Measurements from ENCODE around the gene KISS1R. TPM values are rescaled to one million over a fixed set of nuclear protein-coding genes. Genes with fewer than 3 reads are reported as not detected.

Gene KISS1R
- total and polyA plus RNA-seq, 5 donors from 2014 or later, result 0.21 to 1.2 (median 0.67) TPM; not detected in 1

DNA sequence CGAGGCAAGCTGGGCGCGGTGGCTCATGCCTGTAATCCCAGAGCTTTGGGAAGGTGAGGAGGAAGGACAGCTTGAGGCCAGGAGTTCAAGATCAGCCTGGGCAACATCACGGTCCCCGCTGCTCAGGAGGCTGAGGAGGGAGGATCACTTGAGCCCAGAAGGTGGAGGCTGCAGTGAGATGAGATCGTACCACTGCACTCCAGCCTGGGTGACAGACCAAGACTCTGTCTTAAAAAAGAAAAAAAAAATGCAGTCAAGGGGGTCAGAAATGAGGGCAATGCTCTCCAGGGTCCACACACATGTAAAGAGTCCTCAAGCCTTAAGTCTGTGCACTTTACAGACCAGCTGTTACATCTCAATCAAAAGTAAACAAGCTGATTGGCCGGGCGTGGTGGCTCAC is 12.6 kb upstream of the KISS1R start:
- H3K4me1 Mint-ChIP-seq, result peaks cover 0 to 78% (median 27%) of the 10 kb centered on the region in 4 donors
- peaks cover 9% of the 10 kb centered on the region for H3K27me3 Mint-ChIP-seq
- Histone ChIP-seq H3K36me3 (ENCODE audit: control insufficient read depth, insufficient read depth, low read length) (peaks cover 22% of the 10 kb centered on the region), H3K27ac (ENCODE audit: insufficient read depth, low read length, poor library complexity, severe bottlenecking) (peak overlapping the region; percentile 5), H3K9me3 (ENCODE audit: control insufficient read depth in 2 of 2, low read length in 2 of 2) (no peaks in the 10 kb centered on the region), H3K4me3 (ENCODE audit: low read depth, low read length) (no peak overlapping the region), H3K27me3 (ENCODE audit: control insufficient read depth, insufficient read depth, low read length) (no peaks in the 10 kb centered on the region), H3K4me1 (ENCODE audit: control insufficient read depth, insufficient read depth, low read length, poor library complexity, severe bottlenecking) (peaks cover 73% of the 10 kb centered on the region)
- H3K36me3 Mint-ChIP-seq, result peaks cover 7% of the 10 kb centered on the region
- peak overlapping the region in 3 of 4 donors; percentile 33 to 75 (median 44) for H3K4me3 Mint-ChIP-seq
- ATAC-seq (ENCODE audit: low read depth in 2 of 2), result no peak
- peak overlapping the region in 2 of 3 donors; percentile 59 to 93 for H3K27ac Mint-ChIP-seq
- no peak for DNase-seq
- peaks cover 0 to 2% (median 0%) of the 10 kb centered on the region in 7 donors for H3K9me3 Mint-ChIP-seq

DNA sequence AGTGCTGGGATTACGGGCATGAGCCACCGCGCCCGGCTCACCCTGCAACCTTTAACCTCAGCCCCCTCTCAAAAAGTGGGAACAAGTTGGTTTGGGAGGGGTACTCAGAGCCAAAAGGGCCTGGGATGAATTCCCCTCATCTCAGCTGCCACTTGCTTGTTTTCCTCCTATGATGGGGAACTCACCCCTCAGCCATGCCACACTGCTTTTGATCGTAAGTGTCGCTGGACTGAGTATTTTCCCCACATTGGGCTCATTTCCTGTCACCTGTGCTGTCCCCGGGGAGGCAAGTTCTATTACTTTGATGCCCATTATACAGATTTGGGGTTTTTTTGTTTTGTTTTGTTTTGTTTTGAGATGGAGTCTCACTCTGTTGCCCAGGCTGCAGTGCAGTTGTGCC is 10.7 kb upstream of the KISS1R start:
- H3K9me3 ChIP-seq (ENCODE audit: control insufficient read depth in 2 of 2, low read length in 2 of 2), result no peaks in the 10 kb centered on the region
- ATAC-seq (ENCODE audit: low read depth in 2 of 2) (no peak), DNase-seq (peak in 1 of 3 donors; percentile 67)
- peak overlapping the region; percentile 73 for H3K27ac ChIP-seq (ENCODE audit: insufficient read depth, low read length, poor library complexity, severe bottlenecking)
- peaks cover 0 to 86% (median 34%) of the 10 kb centered on the region in 4 donors for H3K4me1 Mint-ChIP-seq
- peaks cover 14% of the 10 kb centered on the region for H3K27me3 Mint-ChIP-seq
- H3K4me1 ChIP-seq (ENCODE audit: control insufficient read depth, insufficient read depth, low read length, poor library complexity, severe bottlenecking), result peaks cover 76% of the 10 kb centered on the region
- H3K4me3 ChIP-seq (ENCODE audit: low read depth, low read length), result no peak overlapping the region
- peak overlapping the region; percentile 91 to 100 (median 100) for H3K27ac Mint-ChIP-seq
- H3K9me3 Mint-ChIP-seq, result peaks cover 0 to 1% (median 0%) of the 10 kb centered on the region in 7 donors
- no peaks in the 10 kb centered on the region for H3K27me3 ChIP-seq (ENCODE audit: control insufficient read depth, insufficient read depth, low read length)
- peaks cover 16% of the 10 kb centered on the region for H3K36me3 ChIP-seq (ENCODE audit: control insufficient read depth, insufficient read depth, low read length)
- H3K36me3 Mint-ChIP-seq, result peaks cover 9% of the 10 kb centered on the region
- H3K4me3 Mint-ChIP-seq, result peak overlapping the region; percentile 81 to 94 (median 86)

DNA sequence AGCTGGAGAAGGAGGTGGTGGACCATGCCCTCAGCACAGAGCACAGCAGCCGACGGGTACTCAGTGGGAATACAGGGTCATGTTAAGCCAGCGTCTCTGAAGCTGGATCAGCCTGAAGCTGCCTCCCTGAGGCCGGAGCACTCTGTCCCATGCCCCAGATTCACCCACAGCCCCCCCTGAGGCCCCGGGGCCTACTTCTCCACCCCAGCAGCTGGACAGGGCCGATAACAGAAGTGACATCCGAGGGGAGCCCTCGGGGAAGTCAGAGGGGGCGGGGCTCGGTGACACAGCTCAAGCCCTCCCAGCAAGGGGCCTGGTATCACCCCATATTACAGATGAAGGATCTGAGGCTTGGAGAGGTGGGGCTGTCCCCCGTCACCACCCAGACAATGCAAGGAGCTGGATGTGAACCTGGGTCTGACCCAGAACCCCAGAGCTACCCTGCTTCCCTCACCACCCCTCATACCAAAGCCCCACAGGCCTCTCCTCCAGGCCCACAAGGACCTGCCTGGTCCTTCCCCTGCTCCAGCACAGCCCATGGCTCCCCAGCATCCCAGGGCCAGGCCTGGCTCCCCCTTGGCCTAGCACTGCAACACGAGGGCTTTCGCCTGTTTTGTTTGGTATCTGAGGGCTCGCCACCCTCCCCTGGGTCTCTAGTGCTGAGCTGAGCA is 9.8 kb upstream of the KISS1R start:
- Mint-ChIP-seq H3K27me3 (peaks cover 14% of the 10 kb centered on the region), H3K36me3 (peaks cover 9% of the 10 kb centered on the region), H3K27ac (peak overlapping the region; percentile 91 to 100 (median 100)), H3K9me3 (peaks cover 0 to 1% (median 0%) of the 10 kb centered on the region in 7 donors), H3K4me3 (peak overlapping the region in 3 of 4 donors; percentile 81 to 94 (median 90)), H3K4me1 (peaks cover 0 to 82% (median 33%) of the 10 kb centered on the region in 4 donors)
- Histone ChIP-seq H3K36me3 (ENCODE audit: control insufficient read depth, insufficient read depth, low read length) (peaks cover 9% of the 10 kb centered on the region), H3K9me3 (ENCODE audit: control insufficient read depth in 2 of 2, low read length in 2 of 2) (no peaks in the 10 kb centered on the region), H3K27me3 (ENCODE audit: control insufficient read depth, insufficient read depth, low read length) (no peaks in the 10 kb centered on the region), H3K4me1 (ENCODE audit: control insufficient read depth, insufficient read depth, low read length, poor library complexity, severe bottlenecking) (peaks cover 81% of the 10 kb centered on the region), H3K4me3 (ENCODE audit: low read depth, low read length) (peak overlapping the region; percentile 1), H3K27ac (ENCODE audit: insufficient read depth, low read length, poor library complexity, severe bottlenecking) (peak overlapping the region; percentile 73)
- peak in 1 of 3 donors; percentile 49 for DNase-seq
- no peak for ATAC-seq (ENCODE audit: low read depth in 2 of 2)

DNA sequence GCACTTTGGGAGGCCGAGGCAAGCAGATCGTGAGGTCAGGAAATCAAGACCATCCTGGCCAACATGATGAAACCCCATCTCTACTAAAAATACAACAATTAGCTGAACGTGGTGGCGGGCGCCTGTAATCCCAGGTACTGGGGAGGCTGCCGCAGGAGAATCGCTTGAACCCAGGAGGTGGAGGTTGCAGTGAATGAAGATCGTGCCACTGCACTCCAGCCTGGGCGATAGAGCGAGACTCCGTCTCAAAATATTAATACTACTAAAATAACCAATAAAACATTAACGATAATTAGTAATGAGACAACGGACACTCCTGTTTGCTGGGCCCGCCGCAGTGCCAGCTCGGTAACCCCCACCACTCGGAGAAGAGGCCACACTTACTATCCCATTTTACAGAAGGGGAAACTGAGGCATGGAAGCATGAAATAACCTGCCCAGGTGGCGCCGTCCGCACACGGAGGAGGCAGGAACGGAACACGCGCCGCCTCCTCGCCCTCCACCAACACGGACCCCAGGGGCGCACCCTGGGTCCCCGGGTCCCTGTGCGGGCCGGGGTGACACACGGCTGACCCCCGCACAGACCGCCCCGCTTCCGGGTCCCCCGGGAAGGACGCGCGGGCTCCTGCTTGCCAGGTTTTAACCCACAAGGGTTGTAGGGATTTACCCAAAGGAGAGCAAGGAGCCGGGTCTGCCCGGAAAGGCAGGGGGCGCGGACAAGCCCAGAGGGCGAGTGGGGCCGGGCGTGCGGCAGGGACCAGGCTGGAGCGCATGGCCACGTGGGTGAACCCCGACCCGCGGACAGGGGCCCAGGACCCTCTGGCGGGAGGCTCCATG is 5.7 kb upstream of the KISS1R start:
- H3K36me3 Mint-ChIP-seq, result peaks cover 9% of the 10 kb centered on the region
- H3K27me3 Mint-ChIP-seq, result peaks cover 14% of the 10 kb centered on the region
- no peaks in the 10 kb centered on the region for H3K27me3 ChIP-seq (ENCODE audit: control insufficient read depth, insufficient read depth, low read length)
- no peaks in the 10 kb centered on the region for H3K36me3 ChIP-seq (ENCODE audit: control insufficient read depth, insufficient read depth, low read length)
- H3K9me3 ChIP-seq (ENCODE audit: control insufficient read depth in 2 of 2, low read length in 2 of 2), result no peaks in the 10 kb centered on the region
- H3K9me3 Mint-ChIP-seq, result peaks cover 0 to 3% (median 0%) of the 10 kb centered on the region in 7 donors
- peaks cover 0 to 60% (median 21%) of the 10 kb centered on the region in 4 donors for H3K4me1 Mint-ChIP-seq
- ATAC-seq (ENCODE audit: low read depth in 2 of 2) (no peak), DNase-seq (no peak)
- H3K4me1 ChIP-seq (ENCODE audit: control insufficient read depth, insufficient read depth, low read length, poor library complexity, severe bottlenecking), result peaks cover 60% of the 10 kb centered on the region
- no peak overlapping the region for H3K4me3 ChIP-seq (ENCODE audit: low read depth, low read length)
- peak overlapping the region; percentile 82 to 96 (median 94) for H3K4me3 Mint-ChIP-seq
- H3K27ac Mint-ChIP-seq, result peak overlapping the region; percentile 62 to 100 (median 93)
- peak overlapping the region; percentile 94 for H3K27ac ChIP-seq (ENCODE audit: insufficient read depth, low read length, poor library complexity, severe bottlenecking)

DNA sequence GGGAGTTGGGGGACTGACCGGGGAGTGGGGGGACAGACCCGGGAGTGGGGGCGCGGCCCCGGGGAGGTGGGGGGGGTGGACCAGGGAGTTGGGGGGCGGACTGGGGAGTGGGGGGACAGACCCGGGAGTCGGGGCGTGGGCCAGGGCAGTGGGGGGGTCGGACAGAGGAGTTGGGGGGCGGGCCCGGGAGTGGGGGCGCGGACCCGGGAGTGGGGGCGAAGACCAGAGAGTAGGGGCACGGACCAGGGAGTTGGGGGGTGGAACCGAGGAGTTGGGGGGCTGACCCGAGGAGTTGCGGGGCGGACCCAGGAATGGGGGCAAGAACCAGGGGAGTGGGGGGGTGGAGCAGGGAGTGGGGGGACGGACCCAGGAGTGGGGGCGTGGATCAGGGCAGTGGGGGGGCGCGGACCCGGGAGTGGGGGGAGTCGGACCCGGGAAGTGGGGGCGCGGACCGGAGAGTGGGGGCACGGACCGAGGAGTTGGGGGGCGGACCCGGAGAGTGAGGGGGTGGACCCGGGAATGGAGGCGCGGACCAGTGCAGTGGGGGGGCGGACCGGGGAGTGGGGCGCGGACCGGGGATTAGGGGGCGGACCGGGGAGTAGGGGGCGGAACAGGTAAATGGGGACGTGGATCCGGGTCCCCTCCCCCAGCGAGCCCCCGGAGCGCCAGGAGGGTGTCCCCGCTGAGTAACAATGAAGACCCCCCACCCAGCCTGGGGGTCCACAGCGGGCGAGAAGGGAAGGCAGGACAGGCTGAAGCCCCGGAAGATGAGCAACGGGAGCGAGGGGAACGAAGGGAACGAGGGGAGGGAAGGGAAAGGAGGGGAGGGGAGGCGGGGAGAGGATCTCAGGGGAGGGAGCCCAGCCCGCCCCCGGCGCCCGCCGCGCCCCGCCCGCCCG is 4.7 kb upstream of the KISS1R start:
- peaks cover 59% of the 10 kb centered on the region for H3K4me1 ChIP-seq (ENCODE audit: control insufficient read depth, insufficient read depth, low read length, poor library complexity, severe bottlenecking)
- peaks cover 0 to 3% (median 0%) of the 10 kb centered on the region in 7 donors for H3K9me3 Mint-ChIP-seq
- peaks cover 12% of the 10 kb centered on the region for H3K27me3 Mint-ChIP-seq
- H3K27ac ChIP-seq (ENCODE audit: insufficient read depth, low read length, poor library complexity, severe bottlenecking), result peak overlapping the region; percentile 94
- no peaks in the 10 kb centered on the region for H3K9me3 ChIP-seq (ENCODE audit: control insufficient read depth in 2 of 2, low read length in 2 of 2)
- H3K4me3 Mint-ChIP-seq, result peak overlapping the region; percentile 84 to 96 (median 86)
- peak overlapping the region in 2 of 3 donors; percentile 76 to 84 for H3K27ac Mint-ChIP-seq
- ATAC-seq (ENCODE audit: low read depth in 2 of 2) (no peak), DNase-seq (peak; percentile 50 to 53 (median 51))
- H3K36me3 ChIP-seq (ENCODE audit: control insufficient read depth, insufficient read depth, low read length), result no peaks in the 10 kb centered on the region
- no peak overlapping the region for H3K4me3 ChIP-seq (ENCODE audit: low read depth, low read length)
- H3K4me1 Mint-ChIP-seq, result peaks cover 0 to 52% (median 16%) of the 10 kb centered on the region in 4 donors
- no peaks in the 10 kb centered on the region for H3K27me3 ChIP-seq (ENCODE audit: control insufficient read depth, insufficient read depth, low read length)
- H3K36me3 Mint-ChIP-seq, result peaks cover 9% of the 10 kb centered on the region

DNA sequence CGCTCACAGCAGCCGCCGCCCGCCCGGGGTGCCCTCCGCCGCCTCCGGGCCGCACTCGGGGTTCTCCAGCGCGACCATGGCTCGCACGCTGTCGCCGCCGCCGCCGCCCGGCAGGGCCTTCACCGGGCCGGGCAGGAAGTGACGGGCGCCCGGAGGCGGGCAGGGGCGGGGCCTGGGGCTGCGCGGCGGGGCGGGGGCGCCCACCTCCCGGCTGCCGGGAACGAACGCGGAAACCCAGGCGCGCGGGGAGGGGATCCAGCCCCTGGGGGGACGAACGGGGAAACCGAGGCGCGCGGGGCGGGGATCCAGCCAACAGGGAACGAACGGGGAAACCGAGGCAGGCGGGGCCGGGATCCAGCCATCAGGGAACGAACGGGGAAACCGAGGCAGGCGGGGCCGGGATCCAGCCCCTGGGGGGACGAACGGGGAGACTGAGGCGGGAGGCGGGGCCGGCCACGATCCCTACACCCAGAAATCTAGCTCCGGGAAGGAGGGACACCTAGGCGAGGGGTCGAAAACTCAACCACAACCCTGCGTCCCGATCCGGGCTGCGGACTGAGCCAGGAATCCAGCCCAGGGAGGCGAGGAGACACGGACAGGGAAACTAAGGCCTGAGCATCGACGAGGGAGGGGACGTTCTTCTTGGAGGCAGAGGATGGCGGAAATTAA is 3.9 kb upstream of the KISS1R start, which contains the start of gene R3HDM4:
R3HDM4 (minus strand) TSS at position 140 of the 669 bp plus-strand sequence; CDS start at position 78, 62 bp downstream.
- Mint-ChIP-seq H3K9me3 (peaks cover 0 to 3% (median 0%) of the 10 kb centered on the region in 7 donors), H3K27ac (peak within 1 kb of the TSS; percentile 78 to 96 (median 95)), H3K4me3 (peak within 1 kb of the TSS; percentile 86 to 96 (median 90)), H3K36me3 (peaks cover 9% of the 10 kb centered on the region), H3K27me3 (peaks cover 14% of the 10 kb centered on the region), H3K4me1 (peaks cover 0 to 48% (median 18%) of the 10 kb centered on the region in 4 donors)
- ATAC-seq (ENCODE audit: low read depth in 2 of 2) (peak; percentile 47 to 54), DNase-seq (peak; percentile 81 to 83 (median 83))
- peak within 1 kb of the TSS; percentile 95 for H3K27ac ChIP-seq (ENCODE audit: insufficient read depth, low read length, poor library complexity, severe bottlenecking)
- peaks cover 59% of the 10 kb centered on the region for H3K4me1 ChIP-seq (ENCODE audit: control insufficient read depth, insufficient read depth, low read length, poor library complexity, severe bottlenecking)
- peak within 1 kb of the TSS; percentile 69 for H3K4me3 ChIP-seq (ENCODE audit: low read depth, low read length)
- no peaks in the 10 kb centered on the region for H3K9me3 ChIP-seq (ENCODE audit: control insufficient read depth in 2 of 2, low read length in 2 of 2)
- no peaks in the 10 kb centered on the region for H3K36me3 ChIP-seq (ENCODE audit: control insufficient read depth, insufficient read depth, low read length)
- no peaks in the 10 kb centered on the region for H3K27me3 ChIP-seq (ENCODE audit: control insufficient read depth, insufficient read depth, low read length)
